T-helper 1 cell (primary cell): ENCODE results near the gene PTX3.

Source experiments
- DNase-seq, 5 donors: peaks; one replicate each; pipeline ENCODE4 v3.0.0-alpha.2; 2012 to 2020

The PTX3 gene

GRCh38 chr3:157427901-157428300 lies 8.7 kb upstream of the PTX3 start:
- DNase-seq = no peak

GRCh38 chr3:157428853-157429252 lies 7.8 kb upstream of the PTX3 start:
- no peak for DNase-seq

GRCh38 chr3:157429708-157430107 lies 6.9 kb upstream of the PTX3 start:
- no peak for DNase-seq

- no peak for DNase-seq
Observed at GRCh38 chr3:157438194-157438730, 1.6 kb downstream of the PTX3 start.

GRCh38 chr3:157441102-157441624 lies 4.5 kb downstream of the PTX3 start:
- no peak for DNase-seq

GRCh38 chr3:157442729-157443128 lies 6.1 kb downstream of the PTX3 start:
- no peak for DNase-seq

- DNase-seq = no peak
Observed at GRCh38 chr3:157443905-157444796, 7.5 kb downstream of the PTX3 start.

- DNase-seq = no peak
Observed at GRCh38 chr3:157444797-157445184, 8.1 kb downstream of the PTX3 start.

GRCh38 chr3:157445857-157446256 lies 9.2 kb downstream of the PTX3 start:
- DNase-seq = no peak

- DNase-seq = no peak
Observed at GRCh38 chr3:157447026-157447694, 10.5 kb downstream of the PTX3 start.

GRCh38 chr3:157452097-157452496 lies 15.4 kb downstream of the PTX3 start:
- DNase-seq = no peak

- DNase-seq = no peak
Observed at GRCh38 chr3:157453824-157454223, 17.2 kb downstream of the PTX3 start.

- DNase-seq = no peak
Observed at GRCh38 chr3:157459706-157460105, 23.1 kb downstream of the PTX3 start.

- DNase-seq = no peak
Observed at GRCh38 chr3:157460253-157460652, 23.6 kb downstream of the PTX3 start.

GRCh38 chr3:157463816-157464215 lies 27.2 kb downstream of the PTX3 start:
- no peak for DNase-seq

GRCh38 chr3:157464321-157464720 lies 27.7 kb downstream of the PTX3 start:
- no peak for DNase-seq

- no peak for DNase-seq
Observed at GRCh38 chr3:157465741-157466140, 29.1 kb downstream of the PTX3 start.

- DNase-seq = no peak
Observed at GRCh38 chr3:157467200-157467599, 30.6 kb downstream of the PTX3 start.

- no peak for DNase-seq
Observed at GRCh38 chr3:157469561-157470294, 33.1 kb downstream of the PTX3 start.

- DNase-seq = no peak
Observed at GRCh38 chr3:157471064-157471463, 34.4 kb downstream of the PTX3 start.

- DNase-seq = no peak
Observed at GRCh38 chr3:157472648-157473047, 36.0 kb downstream of the PTX3 start.

GRCh38 chr3:157475921-157476414 lies 39.3 kb downstream of the PTX3 start:
- no peak for DNase-seq

- DNase-seq = no peak
Observed at GRCh38 chr3:157477441-157477840, 40.8 kb downstream of the PTX3 start.
